ENCODE data around the gene HBG2. TPM values are rescaled to one million over a fixed set of nuclear protein-coding genes. Genes with fewer than 3 reads are reported as not detected.
A peak's percentile ranks its signal among the peaks of the same experiment; 100 is the strongest.

HBG2 gene
- total and polyA plus RNA-seq, 9 of the 15 experiments (the other 6 are each of a cell fraction or from before 2014, with no cell fraction given): 1,626 to 58,619 (median 10,515) TPM

DNA sequence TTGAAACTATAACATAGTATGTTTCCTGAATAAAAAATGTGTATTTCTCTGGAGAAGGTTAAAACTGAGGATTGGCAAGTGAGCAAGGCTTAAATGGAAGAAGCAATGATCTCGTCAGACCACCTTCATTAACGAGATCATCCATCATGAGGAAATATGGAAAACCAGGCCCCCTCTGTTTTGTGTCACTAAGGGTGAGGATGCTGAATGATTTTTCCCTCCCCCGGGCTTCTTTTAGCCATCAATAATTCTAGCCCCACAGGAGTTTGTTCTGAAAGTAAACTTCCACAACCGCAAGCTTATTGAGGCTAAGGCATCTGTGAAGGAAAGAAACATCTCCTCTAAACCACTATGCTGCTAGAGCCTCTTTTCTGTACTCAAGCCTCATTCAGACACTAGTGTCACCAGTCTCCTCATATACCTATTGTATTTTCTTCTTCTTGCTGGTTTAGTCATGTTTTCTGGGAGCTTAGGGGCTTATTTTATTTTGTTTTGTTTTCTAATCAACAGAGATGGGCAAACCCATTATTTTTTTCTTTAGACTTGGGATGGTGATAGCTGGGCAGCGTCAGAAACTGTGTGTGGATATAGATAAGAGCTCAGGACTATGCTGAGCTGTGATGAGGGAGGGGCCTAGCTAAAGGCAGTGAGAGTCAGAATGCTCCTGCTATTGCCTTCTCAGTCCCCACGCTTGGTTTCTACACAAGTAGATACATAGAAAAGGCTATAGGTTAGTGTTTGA lies 21.0 kb upstream of the HBG2 start:
- DNase-seq (ENCODE audit: extremely low read depth in 1 of 4, low spot score in 3 of 4): peak; percentile 76 to 95 (median 83)
- ATAC-seq: peak; percentile 93
- in situ Hi-C loops (cut with MboI) (no loop called here), intact Hi-C loops (cut with micrococcal nuclease) (no loop called here)
- H3K9me3 ChIP-seq (replicated peaks; ENCODE audit: control insufficient read depth, insufficient read depth, low read depth, low read length): no peaks in the 10 kb centered on the region
- peak overlapping the region; percentile 20; the same call in 1 of the 2 replicates for H3K4me3 ChIP-seq
- peaks cover 33% of the 10 kb centered on the region for H3K36me3 ChIP-seq (ENCODE audit: control insufficient read depth, insufficient read depth, low read length)
- CTCF ChIA-PET (ENCODE audit: low intra/inter-chr PET ratio): no interaction called here
- H3K4me1 ChIP-seq (replicated peaks in 1 of 2; ENCODE audit: control insufficient read depth in 2 of 2, insufficient read depth in 2 of 2, low read length in 2 of 2): peaks cover 34 to 80% of the 10 kb centered on the region in 2 experiments
- H3K9me1 ChIP-seq (ENCODE audit: control insufficient read depth, insufficient read depth, low read length): no peaks in the 10 kb centered on the region
- 4% methylated on average over 6 of the region's 6 CpGs for WGBS (ENCODE audit: insufficient coverage, low coverage, missing lambda C conversion rate)
- POLR2A ChIA-PET: interaction anchor here (0.6 to 7.3 kb wide), 13 partner anchors 7 to 1652 kb away, joined by 3 to 55 read pairs (median 3); partner anchors contain the start of genes HBE1, HBG1 and HBG2
- peak; percentile 90 for FAIRE-seq
- H2AFZ ChIP-seq (ENCODE audit: low read depth, low read length): no peak overlapping the region
- H3K9ac ChIP-seq (ENCODE audit: insufficient read depth in 1 of 2, low read depth in 2 of 2, low read length in 2 of 2): peak overlapping the region in 1 of 2 experiments; percentile 54; a peak in 2 of 4 replicates
- BruUV-seq (replicated peaks): no TSS peak
- H3K79me2 ChIP-seq (ENCODE audit: control insufficient read depth, insufficient read depth, low read length): peaks cover 68% of the 10 kb centered on the region
- peak overlapping the region; percentile 74 for H3K4me2 ChIP-seq (ENCODE audit: insufficient read depth, low read length)
- peak overlapping the region; percentile 87 for H3K27ac ChIP-seq (ENCODE audit: extremely low read depth, low read depth, low read length)
- no peaks in the 10 kb centered on the region for H3K27me3 ChIP-seq (ENCODE audit: control insufficient read depth in 2 of 2, insufficient read depth in 2 of 2, low read length in 2 of 2)
- no peaks in the 10 kb centered on the region for H4K20me1 ChIP-seq (replicated peaks; ENCODE audit: control insufficient read depth, insufficient read depth, low read length)
- TF ChIP-seq, protein P1, sequence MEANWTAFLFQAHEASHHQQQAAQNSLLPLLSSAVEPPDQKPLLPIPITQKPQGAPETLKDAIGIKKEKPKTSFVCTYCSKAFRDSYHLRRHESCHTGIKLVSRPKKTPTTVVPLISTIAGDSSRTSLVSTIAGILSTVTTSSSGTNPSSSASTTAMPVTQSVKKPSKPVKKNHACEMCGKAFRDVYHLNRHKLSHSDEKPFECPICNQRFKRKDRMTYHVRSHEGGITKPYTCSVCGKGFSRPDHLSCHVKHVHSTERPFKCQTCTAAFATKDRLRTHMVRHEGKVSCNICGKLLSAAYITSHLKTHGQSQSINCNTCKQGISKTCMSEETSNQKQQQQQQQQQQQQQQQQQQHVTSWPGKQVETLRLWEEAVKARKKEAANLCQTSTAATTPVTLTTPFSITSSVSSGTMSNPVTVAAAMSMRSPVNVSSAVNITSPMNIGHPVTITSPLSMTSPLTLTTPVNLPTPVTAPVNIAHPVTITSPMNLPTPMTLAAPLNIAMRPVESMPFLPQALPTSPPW (CRISPR knock-in tag; IDR thresholded peaks at IDR 0.05): peak; percentile 65
- TF ChIP-seq RBM15 (IDR thresholded peaks at IDR 0.05; ENCODE audit: insufficient read depth, low read length) (no peak), EWSR1 (IDR thresholded peaks at IDR 0.05; ENCODE audit: borderline replicate concordance, low read depth, partially characterized antibody) (no peak), RHOXF2B (CRISPR knock-in tag; conservative IDR thresholded peaks at IDR 0.05) (no peak), LCOR (CRISPR knock-in tag; IDR thresholded peaks at IDR 0.05) (no peak), RFX1 (IDR thresholded peaks at IDR 0.05) (no peak), NFE2 (IDR thresholded peaks at IDR 0.05; ENCODE audit: low read depth) (peak; percentile 71), NFXL1 (CRISPR knock-in tag; IDR thresholded peaks at IDR 0.05) (no peak), MTA2 (IDR thresholded peaks at IDR 0.05; ENCODE audit: low read depth) (peak; percentile 83), ZBTB17 (CRISPR knock-in tag; IDR thresholded peaks at IDR 0.05) (no peak), CXXC5 (CRISPR knock-in tag; IDR thresholded peaks at IDR 0.05) (peak; percentile 77), OTX1 (CRISPR knock-in tag; IDR thresholded peaks at IDR 0.05) (no peak), NR2C1 (IDR thresholded peaks at IDR 0.05) (no peak), NR2C1 (tag; IDR thresholded peaks at IDR 0.05) (no peak), ZBTB7A (IDR thresholded peaks at IDR 0.05; ENCODE audit: borderline replicate concordance, control insufficient read depth, low read depth, low read length) (no peak), GATAD2B (IDR thresholded peaks at IDR 0.05; ENCODE audit: borderline replicate concordance) (peak; percentile 58; the same call in 1 of the 2 replicates)
- TF ChIP-seq, protein P2, sequence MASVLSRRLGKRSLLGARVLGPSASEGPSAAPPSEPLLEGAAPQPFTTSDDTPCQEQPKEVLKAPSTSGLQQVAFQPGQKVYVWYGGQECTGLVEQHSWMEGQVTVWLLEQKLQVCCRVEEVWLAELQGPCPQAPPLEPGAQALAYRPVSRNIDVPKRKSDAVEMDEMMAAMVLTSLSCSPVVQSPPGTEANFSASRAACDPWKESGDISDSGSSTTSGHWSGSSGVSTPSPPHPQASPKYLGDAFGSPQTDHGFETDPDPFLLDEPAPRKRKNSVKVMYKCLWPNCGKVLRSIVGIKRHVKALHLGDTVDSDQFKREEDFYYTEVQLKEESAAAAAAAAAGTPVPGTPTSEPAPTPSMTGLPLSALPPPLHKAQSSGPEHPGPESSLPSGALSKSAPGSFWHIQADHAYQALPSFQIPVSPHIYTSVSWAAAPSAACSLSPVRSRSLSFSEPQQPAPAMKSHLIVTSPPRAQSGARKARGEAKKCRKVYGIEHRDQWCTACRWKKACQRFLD (CRISPR knock-in tag; IDR thresholded peaks at IDR 0.05): peak; percentile 70
- TF ChIP-seq, protein P3, sequence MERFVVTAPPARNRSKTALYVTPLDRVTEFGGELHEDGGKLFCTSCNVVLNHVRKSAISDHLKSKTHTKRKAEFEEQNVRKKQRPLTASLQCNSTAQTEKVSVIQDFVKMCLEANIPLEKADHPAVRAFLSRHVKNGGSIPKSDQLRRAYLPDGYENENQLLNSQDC (CRISPR knock-in tag; IDR thresholded peaks at IDR 0.05): no peak
- TF ChIP-seq, protein P4, sequence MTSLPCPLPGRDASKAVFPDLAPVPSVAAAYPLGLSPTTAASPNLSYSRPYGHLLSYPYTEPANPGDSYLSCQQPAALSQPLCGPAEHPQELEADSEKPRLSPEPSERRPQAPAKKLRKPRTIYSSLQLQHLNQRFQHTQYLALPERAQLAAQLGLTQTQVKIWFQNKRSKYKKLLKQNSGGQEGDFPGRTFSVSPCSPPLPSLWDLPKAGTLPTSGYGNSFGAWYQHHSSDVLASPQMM (CRISPR knock-in tag; IDR thresholded peaks at IDR 0.05): no peak
